Stimulated activated effector memory CD8-positive, alpha-beta T cell treated with anti-CD3 and anti-CD28 coated beads, Interleukin-12 subunit alpha, Interleukin-12 subunit beta, amount 100 ng/mL, for 72 hours (primary cell): Measurements from ENCODE around the gene ZIC5.
A peak's percentile ranks its signal among the peaks of the same experiment; 100 is the strongest.
"Not testable (repeated sequence)": the region's sequence is repeated elsewhere in the genome, so short reads cannot be mapped to it uniquely, and the experiment has no call there.

ENCODE experiments used
- ATAC-seq: fragments of 150-1000 bp; cut with Tn5 transposase; 2 replicates; pipeline ENCODE4 v1.10.0; 2021
- DNase-seq, 2 donors: peaks; one replicate each; pipeline ENCODE4 v3.0.0; 2021 to 2022; ENCODE audit warnings: low spot score in 2 of 2
- H3K27ac Mint-ChIP-seq: one replicate; pipeline ENCODE4 v1.8.0; 2022; ENCODE audit warnings: mild to moderate bottlenecking, mixed read lengths
- H3K36me3 Mint-ChIP-seq: one replicate; pipeline ENCODE4 v1.8.0; 2022; ENCODE audit warnings: mild to moderate bottlenecking, mixed read lengths
- H3K4me1 Mint-ChIP-seq: one replicate; pipeline ENCODE4 v1.8.0; 2022; ENCODE audit warnings: mixed read lengths
- H3K4me3 Mint-ChIP-seq: one replicate; pipeline ENCODE4 v1.8.0; 2022; ENCODE audit warnings: mild to moderate bottlenecking, mixed read lengths
- H3K9me3 Mint-ChIP-seq: one replicate; pipeline ENCODE4 v1.8.0; 2022; ENCODE audit warnings: mixed read lengths

ZIC5 gene

DNA sequence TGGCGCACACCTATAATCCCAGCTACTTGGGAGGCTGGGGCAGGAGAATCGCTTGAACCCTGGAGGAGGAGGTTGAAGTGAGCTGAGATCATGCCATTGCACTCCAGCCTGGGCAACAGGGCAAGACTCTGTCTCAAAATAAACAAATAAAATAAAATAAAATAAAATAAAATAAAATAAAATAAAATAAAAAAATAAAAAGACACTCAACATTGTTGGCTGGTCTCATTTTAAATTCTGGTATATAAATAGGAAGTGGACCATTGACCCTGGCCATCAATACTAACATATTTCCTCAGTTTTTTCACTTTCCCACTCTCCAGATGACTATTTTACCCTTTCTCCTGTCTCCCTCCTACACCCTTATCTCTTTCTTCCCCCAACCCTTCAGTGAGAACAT lies 26.1 kb downstream of the ZIC5 start:
- not testable (repeated sequence) for H3K4me1 Mint-ChIP-seq, ATAC-seq, H3K27ac Mint-ChIP-seq, H3K9me3 Mint-ChIP-seq, H3K36me3 Mint-ChIP-seq, DNase-seq, H3K4me3 Mint-ChIP-seq

DNA sequence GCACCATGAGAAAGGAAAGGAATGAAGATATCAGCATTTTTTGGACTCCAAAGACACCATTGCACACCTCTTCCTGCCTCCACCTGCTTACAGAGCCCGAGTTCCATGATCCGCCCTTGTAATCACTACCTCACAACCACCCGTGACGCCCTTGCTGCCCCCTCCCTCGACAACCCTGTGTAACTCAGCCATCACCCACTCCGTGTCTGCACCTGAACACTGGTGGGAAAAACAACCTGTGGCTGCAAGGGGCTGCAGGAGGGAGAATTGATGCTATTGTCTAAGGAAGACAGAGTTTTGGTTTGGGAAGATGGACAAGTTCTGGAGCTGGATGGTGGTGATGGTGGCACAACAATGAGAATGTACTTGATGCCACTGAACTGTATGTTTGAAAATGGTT lies 27.0 kb downstream of the ZIC5 start:
- H3K9me3 Mint-ChIP-seq = no peaks in the 10 kb centered on the region
- H3K4me3 Mint-ChIP-seq = no peak overlapping the region
- H3K4me1 Mint-ChIP-seq = no peaks in the 10 kb centered on the region
- DNase-seq (no peak), ATAC-seq (no peak)
- H3K27ac Mint-ChIP-seq = no peak overlapping the region
- H3K36me3 Mint-ChIP-seq = no peaks in the 10 kb centered on the region

DNA sequence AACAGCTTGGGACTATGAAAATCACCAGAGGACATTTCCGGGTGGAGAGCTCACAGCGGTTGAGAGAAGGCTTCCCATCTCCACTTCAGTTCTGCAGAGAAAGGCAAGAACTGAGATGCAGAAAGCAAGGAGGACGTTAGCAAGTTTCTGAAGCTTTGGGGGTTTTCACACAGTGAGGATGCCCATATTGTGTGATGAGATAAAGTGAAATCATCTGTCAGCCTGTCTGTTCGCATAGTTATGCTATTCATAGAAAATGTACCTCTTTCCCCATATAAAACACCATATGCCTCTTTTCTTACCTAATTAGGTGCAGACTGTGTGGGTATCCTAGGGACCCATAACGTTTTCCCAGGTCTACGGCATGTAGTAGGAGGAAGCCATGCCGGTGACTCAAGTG lies 27.5 kb downstream of the ZIC5 start:
- Mint-ChIP-seq H3K9me3 (no peaks in the 10 kb centered on the region), H3K27ac (no peak overlapping the region), H3K4me1 (no peaks in the 10 kb centered on the region), H3K4me3 (no peak overlapping the region), H3K36me3 (no peaks in the 10 kb centered on the region)
- DNase-seq (no peak), ATAC-seq (no peak)

DNA sequence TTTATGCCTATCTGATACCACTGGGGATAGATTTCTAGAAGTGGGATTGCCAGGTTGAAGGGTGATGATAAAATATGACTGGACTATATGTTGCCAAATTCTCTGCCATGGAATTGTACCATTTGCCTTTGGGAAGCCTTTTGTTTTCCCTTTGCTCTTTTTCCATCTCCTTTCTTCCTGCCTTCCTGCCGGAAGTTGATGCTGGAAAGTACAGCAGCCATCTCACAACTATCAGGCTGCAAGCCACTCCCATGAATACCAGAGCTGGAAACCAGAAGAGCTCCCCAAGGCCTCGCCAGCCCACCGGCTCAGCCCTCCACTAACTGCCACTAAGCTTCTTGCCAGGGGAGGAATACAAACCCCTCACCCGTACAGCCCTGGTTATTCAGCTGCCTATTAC lies 29.7 kb downstream of the ZIC5 start:
- DNase-seq (no peak), ATAC-seq (no peak)
- no peaks in the 10 kb centered on the region for H3K4me1 Mint-ChIP-seq
- H3K9me3 Mint-ChIP-seq = no peaks in the 10 kb centered on the region
- H3K4me3 Mint-ChIP-seq = no peak overlapping the region
- no peaks in the 10 kb centered on the region for H3K36me3 Mint-ChIP-seq
- no peak overlapping the region for H3K27ac Mint-ChIP-seq

DNA sequence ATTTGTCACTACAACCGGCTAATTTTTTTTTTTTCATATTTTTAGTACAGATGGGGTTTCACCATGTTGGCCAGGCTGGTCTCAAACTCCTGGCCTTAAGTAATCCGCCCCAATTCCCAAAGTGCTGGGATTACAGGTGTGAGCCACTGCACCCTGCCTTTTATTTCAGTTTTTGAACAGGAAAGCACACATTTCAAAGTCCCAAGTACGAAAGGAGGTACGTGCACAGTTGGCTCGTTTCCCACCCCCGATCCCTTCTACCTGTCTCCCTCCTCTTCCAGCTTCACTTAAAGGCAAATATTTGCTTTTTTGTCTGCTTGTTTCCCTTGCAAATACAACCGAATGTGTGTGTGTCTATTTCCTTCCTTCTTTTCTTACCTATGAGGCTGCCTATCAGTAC lies 30.5 kb downstream of the ZIC5 start:
- Mint-ChIP-seq H3K27ac (no peak overlapping the region), H3K9me3 (no peaks in the 10 kb centered on the region), H3K4me1 (no peaks in the 10 kb centered on the region), H3K4me3 (no peak overlapping the region), H3K36me3 (no peaks in the 10 kb centered on the region)
- no peak for ATAC-seq
- DNase-seq = no peak

DNA sequence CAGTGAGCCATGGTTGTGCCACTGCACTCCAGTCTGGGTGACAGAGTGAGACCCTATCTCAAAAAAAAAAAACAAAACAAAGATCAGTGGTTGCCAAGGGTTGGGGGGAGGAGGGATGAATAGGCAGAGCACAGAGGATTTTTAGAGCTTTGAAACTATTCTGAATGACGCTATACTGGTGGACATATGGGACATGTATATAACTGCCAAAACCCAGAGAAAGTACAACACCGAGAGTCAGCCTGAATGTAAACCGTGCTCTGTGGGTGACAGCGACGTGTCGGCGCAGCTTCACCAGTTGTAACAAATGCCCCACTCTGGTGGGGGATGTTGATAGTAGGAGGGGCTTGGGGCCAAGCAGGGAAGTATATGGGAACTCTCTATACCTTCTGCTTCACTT lies 32.9 kb downstream of the ZIC5 start:
- no peak overlapping the region for H3K27ac Mint-ChIP-seq
- no peaks in the 10 kb centered on the region for H3K36me3 Mint-ChIP-seq
- H3K4me1 Mint-ChIP-seq = no peaks in the 10 kb centered on the region
- no peaks in the 10 kb centered on the region for H3K9me3 Mint-ChIP-seq
- no peak overlapping the region for H3K4me3 Mint-ChIP-seq
- no peak for ATAC-seq
- DNase-seq = no peak

DNA sequence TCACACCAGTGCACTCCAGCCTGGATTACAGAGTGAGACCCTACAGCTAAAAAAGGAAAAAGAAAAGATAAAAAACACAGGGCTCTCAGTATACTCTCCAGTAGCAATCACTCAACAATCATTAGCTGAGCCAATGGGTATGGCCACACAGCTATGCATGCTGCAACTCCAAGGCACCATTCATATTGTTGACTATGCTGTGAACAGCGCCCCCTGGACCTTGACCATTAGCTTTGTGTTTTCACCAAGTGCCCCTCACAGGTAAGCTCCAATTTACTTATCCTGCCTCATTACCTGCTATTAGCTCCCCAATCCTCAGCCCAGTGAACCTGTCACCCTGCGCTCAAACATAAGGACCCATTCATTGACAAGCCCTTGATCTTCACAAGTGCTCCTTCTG lies 35.8 kb downstream of the ZIC5 start:
- no peak for ATAC-seq
- no peak overlapping the region for H3K4me3 Mint-ChIP-seq

DNA sequence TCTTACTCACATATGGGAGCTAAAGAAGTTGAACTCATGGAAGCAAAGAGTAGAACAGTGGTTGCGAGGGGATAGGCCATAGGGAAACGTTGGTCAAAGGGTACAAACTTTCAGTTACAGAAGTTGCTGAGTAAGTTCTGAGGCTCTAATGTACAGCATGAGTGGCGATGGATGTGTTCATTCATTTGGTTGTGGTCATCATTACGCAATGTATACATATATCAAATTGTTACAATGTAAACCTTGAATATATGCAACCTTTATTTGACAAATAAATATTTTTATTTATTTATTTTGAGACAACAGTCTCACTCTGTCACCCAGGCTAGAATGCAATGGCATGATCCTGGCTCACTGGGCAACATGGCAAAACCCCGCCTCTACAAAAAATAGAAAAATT lies 38.7 kb downstream of the ZIC5 start:
- DNase-seq (no peak), ATAC-seq (no peak)
- H3K4me3 Mint-ChIP-seq = no peak overlapping the region
- no peak overlapping the region for H3K27ac Mint-ChIP-seq
- no peaks in the 10 kb centered on the region for H3K9me3 Mint-ChIP-seq
- no peaks in the 10 kb centered on the region for H3K4me1 Mint-ChIP-seq
- H3K36me3 Mint-ChIP-seq = no peaks in the 10 kb centered on the region

More for the DNA sequence above, 35.8 kb downstream of the ZIC5 start:
- no peak for DNase-seq
- Mint-ChIP-seq H3K9me3 (no peaks in the 10 kb centered on the region), H3K27ac (no peak overlapping the region), H3K36me3 (no peaks in the 10 kb centered on the region), H3K4me1 (no peaks in the 10 kb centered on the region)

DNA sequence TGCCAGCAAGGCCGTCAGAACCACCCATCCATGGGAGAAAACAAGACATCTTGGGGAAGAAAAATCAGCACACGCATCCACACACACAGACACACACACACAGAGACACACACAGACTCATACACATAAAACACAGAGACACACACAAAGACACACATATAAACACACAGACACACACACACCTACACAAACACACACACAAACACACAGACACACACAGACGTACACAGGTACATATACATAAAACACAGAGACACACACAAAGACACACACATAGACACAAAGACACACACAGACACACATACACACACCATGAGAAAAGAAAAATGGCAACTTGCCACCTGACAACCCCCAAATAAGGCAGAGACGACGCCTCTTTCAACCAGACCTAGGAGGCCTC lies 40.6 kb downstream of the ZIC5 start:
- no peaks in the 10 kb centered on the region for H3K4me1 Mint-ChIP-seq
- H3K4me3 Mint-ChIP-seq = no peak overlapping the region
- no peaks in the 10 kb centered on the region for H3K36me3 Mint-ChIP-seq
- ATAC-seq = no peak
- no peak overlapping the region for H3K27ac Mint-ChIP-seq
- no peak for DNase-seq
- H3K9me3 Mint-ChIP-seq = no peaks in the 10 kb centered on the region

DNA sequence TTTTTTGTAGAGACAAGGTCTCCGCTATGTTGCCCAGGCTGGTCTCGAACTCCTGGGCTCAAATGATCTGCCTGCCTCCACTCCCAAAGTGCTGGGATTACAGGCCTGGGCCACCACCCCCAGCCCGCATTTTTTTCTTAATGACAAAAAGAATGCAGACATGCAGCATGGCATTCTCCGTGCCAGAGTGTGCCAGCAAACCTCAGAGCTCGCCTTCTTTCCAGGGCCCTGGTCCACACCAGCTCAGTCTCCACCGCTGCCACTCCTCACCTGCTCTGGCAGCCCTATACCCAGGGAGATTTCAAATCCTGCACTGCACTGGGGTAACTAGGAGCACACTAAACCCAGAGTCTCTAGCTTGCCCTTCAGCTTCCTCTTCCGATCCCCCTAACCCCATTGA lies 41.7 kb downstream of the ZIC5 start:
- ATAC-seq (no peak), DNase-seq (no peak)
- Mint-ChIP-seq H3K4me3 (no peak overlapping the region), H3K4me1 (no peaks in the 10 kb centered on the region), H3K36me3 (no peaks in the 10 kb centered on the region), H3K9me3 (no peaks in the 10 kb centered on the region), H3K27ac (no peak overlapping the region)

DNA sequence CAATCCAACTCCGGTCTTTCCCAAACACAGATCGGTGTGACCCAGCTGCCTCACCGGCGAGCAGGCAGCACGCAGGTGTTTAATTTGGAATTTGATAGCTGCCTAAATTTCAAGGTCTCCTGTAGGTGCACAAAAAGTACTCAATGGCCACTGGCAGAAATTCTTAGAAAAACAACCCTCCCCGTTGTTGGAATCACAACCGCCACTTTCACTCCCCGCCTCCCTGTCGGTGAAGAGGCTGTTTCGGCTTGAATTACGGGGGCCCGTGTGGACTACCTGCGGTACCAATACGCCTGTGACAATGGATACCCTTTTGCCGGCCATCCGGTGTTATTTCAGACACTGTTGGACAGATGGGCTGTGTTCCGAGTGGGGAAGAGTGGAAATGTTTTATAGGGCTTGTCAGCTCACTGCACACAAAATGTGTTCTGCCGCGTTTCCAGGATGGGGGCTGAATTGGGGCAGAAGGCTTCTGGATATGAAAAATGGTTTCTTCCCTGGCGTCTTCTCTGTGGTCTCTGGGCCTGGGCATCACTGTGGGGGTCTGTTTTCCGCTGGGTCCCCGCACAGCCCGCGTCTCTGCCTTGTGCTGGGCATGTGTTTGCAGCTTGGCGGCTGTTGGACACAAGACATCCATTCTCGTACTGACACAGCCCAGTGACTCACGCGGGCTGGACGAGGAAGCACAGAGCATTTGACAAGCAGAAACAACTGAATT lies 45.4 kb downstream of the ZIC5 start:
- DNase-seq = no peak
- no peak for ATAC-seq
- Mint-ChIP-seq H3K4me3 (no peak overlapping the region), H3K36me3 (no peaks in the 10 kb centered on the region), H3K4me1 (no peaks in the 10 kb centered on the region), H3K27ac (no peak overlapping the region), H3K9me3 (peaks cover 3% of the 10 kb centered on the region)

DNA sequence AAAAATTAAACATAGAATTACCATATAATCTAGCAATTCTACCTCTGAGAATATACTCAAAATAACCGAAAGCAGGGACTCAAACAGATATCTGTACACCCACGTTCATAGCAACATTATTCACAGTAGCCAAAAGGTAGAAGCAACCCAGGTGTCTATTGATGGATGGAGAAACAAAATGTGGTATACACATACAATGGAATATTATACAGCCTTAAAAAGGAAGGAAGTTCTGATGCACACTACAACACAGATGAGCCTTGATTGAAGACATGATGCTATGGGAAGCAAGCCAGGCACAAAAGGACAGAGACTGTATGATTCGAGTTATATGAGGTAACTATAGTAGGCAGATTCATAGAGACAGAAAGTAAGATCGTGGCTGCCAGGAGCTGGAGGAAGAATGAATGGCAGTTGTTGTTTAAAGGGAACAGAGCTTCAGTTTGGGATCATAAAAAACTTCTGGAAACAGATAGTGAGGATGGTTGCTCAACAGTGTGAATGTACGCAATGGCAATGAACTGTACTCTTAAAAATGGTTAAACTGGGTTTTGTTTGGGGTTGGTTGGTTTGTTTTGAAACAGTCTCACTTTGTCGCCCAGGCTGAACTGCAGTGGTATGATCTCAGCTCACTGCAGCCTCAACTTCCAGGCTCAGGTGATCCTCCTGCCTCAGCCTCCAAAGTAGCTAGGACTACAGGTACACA lies 47.5 kb downstream of the ZIC5 start:
- H3K9me3 Mint-ChIP-seq = peaks cover 3% of the 10 kb centered on the region
- no peaks in the 10 kb centered on the region for H3K4me1 Mint-ChIP-seq
- no peaks in the 10 kb centered on the region for H3K36me3 Mint-ChIP-seq
- no peak overlapping the region for H3K27ac Mint-ChIP-seq
- H3K4me3 Mint-ChIP-seq = no peak overlapping the region
- no peak for DNase-seq
- ATAC-seq = no peak

DNA sequence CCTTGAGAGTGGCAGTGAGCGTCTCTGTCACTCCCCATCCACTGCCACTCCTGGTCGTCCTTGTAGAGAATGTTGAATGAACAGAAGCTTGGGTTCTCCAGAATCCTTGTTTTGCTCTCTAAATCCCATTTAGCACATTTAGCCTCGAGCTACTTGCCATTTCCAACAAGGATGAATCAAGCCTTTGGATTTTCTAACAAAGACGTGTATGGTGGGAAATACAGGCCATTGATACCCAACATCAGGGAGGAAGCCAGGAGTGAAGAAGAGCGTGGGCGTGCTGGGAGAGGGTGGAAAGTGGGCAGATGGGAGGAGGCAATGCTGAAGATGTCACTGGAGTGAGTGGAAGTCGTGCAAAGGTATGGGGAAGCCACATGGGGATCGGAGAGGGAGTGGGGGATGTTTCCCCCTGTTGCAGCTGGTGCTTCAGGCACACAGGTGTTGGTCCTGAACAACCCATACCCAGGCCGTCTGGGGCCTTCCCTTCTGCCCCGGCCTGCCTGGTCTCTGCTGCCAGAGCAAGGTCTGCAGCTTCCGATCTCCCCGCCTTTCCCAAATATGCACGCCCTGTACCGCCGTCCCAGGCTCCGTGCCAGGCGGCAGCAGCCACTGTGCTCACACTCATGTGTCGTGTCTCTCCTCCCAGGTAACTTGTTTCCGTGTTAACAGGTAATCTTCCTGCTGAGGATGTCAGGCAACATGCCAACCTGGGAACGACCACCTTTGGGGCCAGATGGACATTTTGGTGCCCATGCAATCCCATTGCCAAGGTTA lies 48.7 kb downstream of the ZIC5 start:
- Mint-ChIP-seq H3K4me3 (no peak overlapping the region), H3K9me3 (peaks cover 3% of the 10 kb centered on the region), H3K4me1 (no peaks in the 10 kb centered on the region), H3K36me3 (no peaks in the 10 kb centered on the region), H3K27ac (no peak overlapping the region)
- ATAC-seq (no peak), DNase-seq (no peak)

DNA sequence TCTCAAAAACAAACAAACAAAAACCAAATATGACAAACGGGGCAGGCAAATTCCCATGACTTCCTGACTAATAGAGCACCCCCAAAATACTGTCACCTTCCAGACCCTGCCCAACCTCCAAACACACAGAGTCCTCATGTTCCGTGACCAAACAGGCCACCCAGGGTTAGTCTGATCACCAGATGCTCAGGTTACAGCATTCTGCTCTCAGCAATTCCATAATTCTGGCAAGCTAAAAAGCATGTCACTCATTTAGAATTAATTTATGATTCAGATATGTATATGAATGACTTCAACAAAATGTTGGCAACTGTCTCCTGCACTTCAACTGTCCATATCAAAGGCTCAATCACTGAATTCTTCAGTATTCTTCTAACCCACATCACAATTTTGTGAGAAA lies 52.4 kb downstream of the ZIC5 start:
- ATAC-seq = no peak
- H3K27ac Mint-ChIP-seq = no peak overlapping the region
- peaks cover 3% of the 10 kb centered on the region for H3K9me3 Mint-ChIP-seq
- peaks cover 13% of the 10 kb centered on the region for H3K4me1 Mint-ChIP-seq
- H3K36me3 Mint-ChIP-seq = no peaks in the 10 kb centered on the region
- DNase-seq = no peak
- H3K4me3 Mint-ChIP-seq = no peak overlapping the region

DNA sequence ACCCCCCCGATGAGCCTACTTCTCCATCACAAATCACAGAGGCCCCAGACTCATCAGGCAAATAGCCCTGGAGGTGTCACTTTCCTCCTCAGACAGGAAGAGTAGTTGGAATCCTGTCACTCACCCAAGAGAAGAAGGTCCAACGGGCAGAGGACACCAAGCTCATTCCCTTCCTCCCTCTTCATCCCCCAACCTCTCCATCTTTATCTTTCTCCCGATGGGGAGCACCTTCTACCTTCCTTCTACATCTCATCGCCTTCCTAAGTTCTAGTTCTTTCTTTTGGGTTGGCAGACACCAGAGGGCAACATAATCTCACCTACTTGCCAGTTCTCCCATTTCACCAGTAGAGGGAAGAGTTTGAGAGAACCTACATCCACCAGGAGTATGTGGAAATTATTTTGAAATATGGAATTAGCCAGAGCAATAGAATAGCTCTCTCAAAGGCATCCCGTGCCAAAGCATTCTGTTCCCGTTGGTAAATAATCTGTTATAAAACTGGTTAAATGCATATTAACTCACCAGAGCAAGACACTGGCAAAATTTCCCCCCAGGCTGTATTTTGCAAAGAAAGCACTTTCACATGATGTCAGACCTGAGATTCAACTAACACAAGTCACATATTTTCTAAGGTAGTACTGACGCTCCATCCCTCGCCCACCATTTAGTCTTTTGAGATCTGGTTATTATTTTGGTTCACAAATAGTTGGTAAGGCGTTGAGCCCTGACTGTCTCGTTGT lies 55.0 kb downstream of the ZIC5 start:
- H3K4me3 Mint-ChIP-seq = no peak overlapping the region
- ATAC-seq (peak; percentile 66), DNase-seq (peak in 1 of 2 donors; percentile 51)
- no peaks in the 10 kb centered on the region for H3K36me3 Mint-ChIP-seq
- H3K4me1 Mint-ChIP-seq = peaks cover 23% of the 10 kb centered on the region
- no peak overlapping the region for H3K27ac Mint-ChIP-seq
- no peaks in the 10 kb centered on the region for H3K9me3 Mint-ChIP-seq
